CD4-positive, CD25-positive, alpha-beta regulatory T cell (primary cell): ENCODE measurements around the gene ITGAX. TPM values are rescaled to one million over a fixed set of nuclear protein-coding genes. Genes with fewer than 3 reads are reported as not detected.
A peak's percentile ranks its signal among the peaks of the same experiment; 100 is the strongest.

Source experiments
- ATAC-seq, 2 donors: fragments of 150-1000 bp; cut with Tn5 transposase; one replicate each; pipeline ENCODE4 v1.10.0; 2021; ENCODE audit warnings: low read depth in 2 of 2, moderate number of reproducible peaks in 2 of 2, moderate library complexity in 1 of 2
- DNase-seq, 3 donors: peaks; one replicate each; pipeline versions ENCODE4 v3.0.0 to v3.0.0-alpha.2; 2012 to 2022; ENCODE audit warnings: mixed read lengths in 1 of 3
- H3K27ac ChIP-seq: one replicate; pipeline ENCODE4 v1.7.0; 2013; ENCODE audit warnings: mild to moderate bottlenecking, low read length; ENCODE audit not compliant: insufficient read depth, poor library complexity, severe bottlenecking
- H3K27me3 ChIP-seq: one replicate; pipeline ENCODE4 v1.7.0; 2013; ENCODE audit warnings: low read length; ENCODE audit not compliant: control insufficient read depth, insufficient read depth
- H3K36me3 ChIP-seq: one replicate; pipeline ENCODE4 v1.7.0; 2013; ENCODE audit warnings: mild to moderate bottlenecking, low read length, moderate library complexity; ENCODE audit not compliant: control insufficient read depth, insufficient read depth
- H3K4me1 ChIP-seq: 2 replicates; pipeline ENCODE4 v1.7.0; 2013; ENCODE audit warnings: mild to moderate bottlenecking, low read length; ENCODE audit not compliant: insufficient read depth, control insufficient read depth, poor library complexity, severe bottlenecking
- H3K4me3 ChIP-seq: one replicate; pipeline ENCODE4 v1.7.0; 2013; ENCODE audit warnings: low read depth, mild to moderate bottlenecking, low read length, moderate library complexity
- H3K9me3 ChIP-seq, 2 experiments: 1 replicate in 1 of 2; 2 replicates in 1 of 2; pipeline ENCODE4 v1.7.0; 2013; ENCODE audit warnings: low read length in 2 of 2, mild to moderate bottlenecking in 1 of 2, moderate library complexity in 1 of 2; ENCODE audit not compliant: control insufficient read depth in 2 of 2
- H3K27ac Mint-ChIP-seq, 3 donors: one replicate each; pipeline ENCODE4 v1.8.0; 2020 to 2022; ENCODE audit warnings: mild to moderate bottlenecking in 3 of 3, mixed read lengths in 3 of 3, moderate library complexity in 2 of 3
- H3K27me3 Mint-ChIP-seq: one replicate; pipeline ENCODE4 v1.8.0; 2022; ENCODE audit warnings: mild to moderate bottlenecking, mixed read lengths
- H3K36me3 Mint-ChIP-seq: one replicate; pipeline ENCODE4 v1.8.0; 2020; ENCODE audit warnings: mixed read lengths
- H3K4me1 Mint-ChIP-seq, 4 donors: one replicate each; pipeline ENCODE4 v1.8.0; 2020 to 2022; ENCODE audit warnings: mixed read lengths in 4 of 4, mild to moderate bottlenecking in 1 of 4
- H3K4me3 Mint-ChIP-seq, 4 donors: one replicate each; pipeline ENCODE4 v1.8.0; 2020 to 2022; ENCODE audit warnings: mild to moderate bottlenecking in 4 of 4, mixed read lengths in 4 of 4, moderate library complexity in 3 of 4
- H3K9me3 Mint-ChIP-seq, 7 donors: one replicate each; pipeline ENCODE4 v1.8.0; 2020 to 2022; ENCODE audit warnings: mixed read lengths in 7 of 7, mild to moderate bottlenecking in 3 of 7, moderate library complexity in 2 of 7
- polyA plus RNA-seq, 4 donors: library from polyadenylated mRNA; unstranded; fragments of 300-500 nt; fragmentation: Illumina TruSeq; gene quantifications; one replicate each; pipeline ENCODE4 v1.2.3, GENCODE V29; 2021
- total RNA-seq: library from RNA; stranded (reverse); gene quantifications from one replicate; pipeline ENCODE4 v1.2.3, GENCODE V29; 2022

The ITGAX gene
- total and polyA plus RNA-seq, 5 donors from 2014 or later, result 0.47 to 1.9 TPM; not detected in 3

GRCh38 chr16:31404353-31405064 lies 49.5 kb downstream of the ITGAX start:
- no peaks in the 10 kb centered on the region for H3K27me3 Mint-ChIP-seq
- H3K9me3 Mint-ChIP-seq, result peaks cover 0 to 6% (median 2%) of the 10 kb centered on the region in 7 donors
- H3K9me3 ChIP-seq, result peaks cover 0 to 5% of the 10 kb centered on the region in 2 experiments
- H3K4me1 ChIP-seq, result no peaks in the 10 kb centered on the region
- DNase-seq (no peak), ATAC-seq (no peak)
- no peak overlapping the region for H3K4me3 Mint-ChIP-seq
- H3K4me3 ChIP-seq, result no peak overlapping the region
- H3K36me3 Mint-ChIP-seq, result no peaks in the 10 kb centered on the region
- H3K36me3 ChIP-seq, result no peaks in the 10 kb centered on the region
- H3K4me1 Mint-ChIP-seq, result peaks cover 0 to 4% (median 1%) of the 10 kb centered on the region in 4 donors
- H3K27ac ChIP-seq, result no peak overlapping the region
- peak overlapping the region in 1 of 3 donors; percentile 67 for H3K27ac Mint-ChIP-seq
- H3K27me3 ChIP-seq, result no peaks in the 10 kb centered on the region

- Mint-ChIP-seq H3K27ac (no peak overlapping the region), H3K4me3 (no peak overlapping the region), H3K27me3 (no peaks in the 10 kb centered on the region), H3K9me3 (no peaks in the 10 kb centered on the region), H3K36me3 (no peaks in the 10 kb centered on the region), H3K4me1 (no peaks in the 10 kb centered on the region)
- no peaks in the 10 kb centered on the region for H3K9me3 ChIP-seq
- no peak for ATAC-seq
- H3K36me3 ChIP-seq, result no peaks in the 10 kb centered on the region
- DNase-seq, result no peak
- no peaks in the 10 kb centered on the region for H3K27me3 ChIP-seq
- H3K4me1 ChIP-seq, result no peaks in the 10 kb centered on the region
- no peak overlapping the region for H3K4me3 ChIP-seq
- no peak overlapping the region for H3K27ac ChIP-seq
Observed at GRCh38 chr16:31407406-31407805, 52.4 kb downstream of the ITGAX start.

- no peak for ATAC-seq
- H3K27me3 Mint-ChIP-seq, result peaks cover 5% of the 10 kb centered on the region
- H3K4me1 Mint-ChIP-seq, result no peaks in the 10 kb centered on the region
- no peaks in the 10 kb centered on the region for H3K36me3 Mint-ChIP-seq
- H3K4me3 ChIP-seq, result no peak overlapping the region
- no peaks in the 10 kb centered on the region for H3K4me1 ChIP-seq
- H3K9me3 ChIP-seq, result no peaks in the 10 kb centered on the region
- no peak overlapping the region for H3K27ac Mint-ChIP-seq
- no peaks in the 10 kb centered on the region for H3K27me3 ChIP-seq
- H3K36me3 ChIP-seq, result no peaks in the 10 kb centered on the region
- no peak overlapping the region for H3K4me3 Mint-ChIP-seq
- DNase-seq, result no peak
- no peaks in the 10 kb centered on the region for H3K9me3 Mint-ChIP-seq
- no peak overlapping the region for H3K27ac ChIP-seq
Observed at GRCh38 chr16:31409433-31409832, 54.5 kb downstream of the ITGAX start.

- Mint-ChIP-seq H3K9me3 (no peaks in the 10 kb centered on the region), H3K27ac (no peak overlapping the region), H3K27me3 (peaks cover 5% of the 10 kb centered on the region)
Observed at GRCh38 chr16:31410082-31410481, 55.1 kb downstream of the ITGAX start.

GRCh38 chr16:31411024-31411844 lies 56.3 kb downstream of the ITGAX start:
- Histone ChIP-seq H3K9me3 (no peaks in the 10 kb centered on the region), H3K27ac (no peak overlapping the region), H3K36me3 (no peaks in the 10 kb centered on the region), H3K27me3 (no peaks in the 10 kb centered on the region), H3K4me3 (no peak overlapping the region), H3K4me1 (no peaks in the 10 kb centered on the region)
- peaks cover 5% of the 10 kb centered on the region for H3K27me3 Mint-ChIP-seq
- H3K9me3 Mint-ChIP-seq, result peaks cover 0 to 1% (median 0%) of the 10 kb centered on the region in 7 donors
- DNase-seq (no peak), ATAC-seq (no peak)
- H3K27ac Mint-ChIP-seq, result peak overlapping the region in 1 of 3 donors; percentile 10
- H3K4me3 Mint-ChIP-seq, result no peak overlapping the region
- H3K36me3 Mint-ChIP-seq, result no peaks in the 10 kb centered on the region
- no peaks in the 10 kb centered on the region for H3K4me1 Mint-ChIP-seq

More at GRCh38 chr16:31410082-31410481, 55.1 kb downstream of the ITGAX start:
- Histone ChIP-seq H3K27ac (no peak overlapping the region), H3K27me3 (no peaks in the 10 kb centered on the region), H3K36me3 (no peaks in the 10 kb centered on the region), H3K4me3 (no peak overlapping the region), H3K4me1 (no peaks in the 10 kb centered on the region), H3K9me3 (no peaks in the 10 kb centered on the region)
- no peaks in the 10 kb centered on the region for H3K4me1 Mint-ChIP-seq
- DNase-seq (no peak), ATAC-seq (no peak)
- H3K36me3 Mint-ChIP-seq, result no peaks in the 10 kb centered on the region
- H3K4me3 Mint-ChIP-seq, result no peak overlapping the region

GRCh38 chr16:31412750-31413149 lies 57.8 kb downstream of the ITGAX start:
- no peaks in the 10 kb centered on the region for H3K4me1 Mint-ChIP-seq
- H3K36me3 Mint-ChIP-seq, result no peaks in the 10 kb centered on the region

GRCh38 chr16:31413381-31413780 lies 58.4 kb downstream of the ITGAX start:
- no peaks in the 10 kb centered on the region for H3K4me1 ChIP-seq
- ATAC-seq (no peak), DNase-seq (no peak)
- H3K27ac ChIP-seq, result no peak overlapping the region
- no peaks in the 10 kb centered on the region for H3K36me3 ChIP-seq
- H3K36me3 Mint-ChIP-seq, result no peaks in the 10 kb centered on the region
- H3K9me3 ChIP-seq, result no peaks in the 10 kb centered on the region
- H3K9me3 Mint-ChIP-seq, result peaks cover 0 to 3% (median 0%) of the 10 kb centered on the region in 7 donors
- no peak overlapping the region for H3K27ac Mint-ChIP-seq
- H3K27me3 ChIP-seq, result no peaks in the 10 kb centered on the region
- no peak overlapping the region for H3K4me3 ChIP-seq
- H3K27me3 Mint-ChIP-seq, result peaks cover 5% of the 10 kb centered on the region
- no peak overlapping the region for H3K4me3 Mint-ChIP-seq
- no peaks in the 10 kb centered on the region for H3K4me1 Mint-ChIP-seq

More at GRCh38 chr16:31412750-31413149, 57.8 kb downstream of the ITGAX start:
- H3K27me3 Mint-ChIP-seq, result peaks cover 5% of the 10 kb centered on the region
- no peak overlapping the region for H3K27ac Mint-ChIP-seq
- H3K9me3 ChIP-seq, result no peaks in the 10 kb centered on the region
- H3K36me3 ChIP-seq, result no peaks in the 10 kb centered on the region
- H3K4me1 ChIP-seq, result no peaks in the 10 kb centered on the region
- peaks cover 0 to 1% (median 0%) of the 10 kb centered on the region in 7 donors for H3K9me3 Mint-ChIP-seq
- no peak overlapping the region for H3K4me3 Mint-ChIP-seq
- no peaks in the 10 kb centered on the region for H3K27me3 ChIP-seq
- no peak overlapping the region for H3K4me3 ChIP-seq
- ATAC-seq, result no peak
- no peak for DNase-seq
- no peak overlapping the region for H3K27ac ChIP-seq
